ENCODE data around the gene ATP1A2.
"Not testable (repeated sequence)": the region's sequence is repeated elsewhere in the genome, so short reads cannot be mapped to it uniquely, and the experiment has no call there.

Gene ATP1A2

GRCh38 chr1:160101037-160101716, 14.4 kb upstream of the ATP1A2 start:
- DNase-seq (ENCODE audit: low read depth in 2 of 2) = no peak

- no peak for DNase-seq (ENCODE audit: low read depth in 2 of 2)
Measured at GRCh38 chr1:160101717-160102522, 13.6 kb upstream of the ATP1A2 start.

GRCh38 chr1:160103658-160104408, 11.7 kb upstream of the ATP1A2 start:
- no peak for DNase-seq (ENCODE audit: low read depth in 2 of 2)

GRCh38 chr1:160104486-160104885, 11.1 kb upstream of the ATP1A2 start:
- no peak for DNase-seq (ENCODE audit: low read depth in 2 of 2)

DNA sequence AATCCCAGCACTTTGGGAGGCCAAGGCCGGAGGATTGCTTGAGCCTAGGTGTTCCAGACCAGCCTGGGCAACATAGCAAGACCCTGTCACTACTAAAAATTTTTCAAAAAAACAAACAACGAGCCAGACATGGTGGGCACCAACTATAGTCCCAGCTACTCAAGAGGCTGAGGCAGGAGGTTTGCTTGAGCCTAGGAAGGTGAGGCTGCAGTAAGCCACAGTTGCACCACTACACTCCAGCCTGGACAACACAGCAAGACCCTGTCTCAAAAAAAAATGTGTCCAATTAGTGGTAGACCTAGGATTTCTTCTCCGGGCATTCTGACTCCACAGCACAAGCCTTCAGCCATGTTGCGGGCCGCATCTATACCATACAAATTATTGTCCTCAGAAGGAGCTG, 10.4 kb upstream of the ATP1A2 start:
- no peak for DNase-seq (ENCODE audit: low read depth in 2 of 2)

DNA sequence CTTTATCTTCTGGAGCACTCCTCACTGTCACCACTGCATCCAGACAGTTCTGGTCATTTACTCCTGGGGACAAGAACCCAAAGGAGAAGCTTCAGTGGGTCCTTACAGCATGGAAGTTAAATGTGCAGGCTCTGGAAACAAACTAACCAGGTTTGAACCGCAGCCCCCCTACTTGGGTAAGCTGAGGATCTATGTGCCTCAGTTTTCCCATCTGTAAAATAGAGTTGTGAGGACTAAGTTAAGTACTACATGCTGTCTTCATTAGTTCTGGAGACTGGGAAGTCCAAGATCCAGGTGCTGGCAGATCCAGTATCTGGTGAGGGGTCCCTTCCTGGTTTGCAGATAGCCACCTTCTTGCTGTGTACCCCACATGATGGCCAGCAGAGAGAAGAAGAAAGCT, 8.0 kb upstream of the ATP1A2 start:
- DNase-seq (ENCODE audit: low read depth in 2 of 2) = no peak

DNA sequence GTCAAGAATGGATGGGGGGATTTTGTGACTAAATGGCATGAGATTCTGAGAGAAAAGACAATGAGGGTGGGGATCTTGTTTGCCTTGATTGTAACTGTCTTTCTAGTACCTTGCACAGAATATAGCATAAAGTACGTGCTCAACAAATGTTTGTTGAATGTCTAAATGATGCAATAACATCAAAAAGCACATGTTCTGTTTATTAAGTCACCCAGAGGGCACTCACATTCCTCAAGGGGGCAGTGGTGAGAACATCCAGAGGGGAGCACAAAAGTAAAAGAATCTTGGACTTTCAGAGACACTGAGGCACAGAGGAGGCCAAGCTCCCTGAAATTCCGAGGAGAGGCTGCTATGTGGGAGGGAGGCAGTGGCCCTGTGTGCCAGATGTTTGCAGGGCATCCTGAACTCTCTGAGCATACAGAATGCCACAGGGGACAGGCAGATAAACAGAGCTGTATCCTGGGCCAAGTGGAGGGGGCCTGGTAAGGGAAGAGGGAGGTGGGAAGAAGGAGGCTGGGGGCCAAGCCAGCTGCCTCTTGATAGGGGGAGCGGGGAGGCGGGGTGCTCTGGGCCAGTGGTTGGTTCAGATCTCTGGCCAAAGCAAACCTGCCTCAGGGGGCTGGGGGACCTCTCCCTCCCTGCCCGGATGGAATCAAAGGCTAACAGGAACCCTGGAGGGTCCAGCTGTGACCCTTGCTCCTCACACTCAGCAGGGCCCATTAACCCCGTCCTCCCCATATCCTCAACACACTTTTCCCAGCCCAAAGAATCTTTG, 6.5 kb upstream of the ATP1A2 start:
- DNase-seq (ENCODE audit: low read depth in 2 of 2) = no peak

DNA sequence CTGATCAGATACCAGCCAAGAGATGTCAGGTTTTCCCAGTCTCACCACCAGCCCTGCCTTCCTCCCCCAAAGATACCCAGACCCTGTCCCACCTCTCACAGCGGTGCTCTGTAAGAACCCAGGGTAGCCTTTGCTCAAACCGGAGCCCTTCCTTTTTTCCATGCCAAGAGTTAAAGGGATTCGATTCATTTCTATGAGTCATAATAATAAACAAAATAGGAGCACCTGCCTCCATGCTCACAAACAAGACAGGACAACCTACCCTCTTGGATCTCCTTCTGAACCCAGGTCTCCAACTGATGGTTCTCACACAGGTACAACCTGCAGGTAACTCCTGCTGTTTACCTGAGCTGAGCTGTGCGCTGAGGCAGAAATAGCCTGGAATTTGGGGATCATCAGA, 5.9 kb upstream of the ATP1A2 start:
- DNase-seq (ENCODE audit: low read depth in 2 of 2) = no peak

DNA sequence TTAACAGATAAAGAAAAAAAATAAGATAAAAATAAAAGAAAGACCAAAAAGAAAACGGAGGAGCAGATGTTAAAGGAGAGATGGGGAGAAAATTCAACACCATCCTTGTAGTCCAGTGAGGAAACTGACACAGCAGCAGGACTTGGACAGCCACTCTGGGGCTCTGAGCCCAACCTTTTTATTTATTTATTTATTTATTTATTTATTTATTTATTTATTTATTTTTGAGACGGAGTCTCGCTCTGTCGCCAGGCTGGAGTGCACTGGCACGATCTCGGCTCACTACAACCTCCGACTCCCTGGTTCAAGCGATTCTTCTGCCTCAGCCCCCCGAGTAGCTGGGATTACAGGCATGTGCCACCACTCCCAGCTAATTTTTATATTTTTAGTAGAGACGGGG, 4.1 kb upstream of the ATP1A2 start:
- DNase-seq (ENCODE audit: low read depth in 2 of 2) = not testable (repeated sequence)

GRCh38 chr1:160112357-160112756, 3.2 kb upstream of the ATP1A2 start:
- DNase-seq (ENCODE audit: low read depth in 2 of 2) = no peak

DNA sequence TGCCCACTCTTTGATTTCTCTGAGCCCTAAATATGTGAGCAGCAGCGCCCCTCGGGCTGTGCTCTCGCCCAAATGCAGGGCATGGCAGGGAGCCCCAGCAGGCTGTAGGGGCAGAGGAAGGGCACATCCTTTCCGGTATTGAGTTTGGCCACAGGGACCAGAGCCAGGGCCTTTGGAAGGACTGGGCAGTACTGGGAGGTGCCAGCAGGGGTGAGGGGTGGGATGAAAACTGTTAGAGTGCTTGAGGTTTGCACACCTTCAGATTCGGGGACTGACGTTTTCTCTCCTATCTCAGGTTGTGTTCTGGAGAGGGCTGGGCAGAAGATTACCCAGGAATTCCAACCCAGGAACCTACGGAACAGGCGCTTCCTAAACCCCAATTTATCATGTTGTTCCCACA, 2.2 kb upstream of the ATP1A2 start:
- no peak for DNase-seq (ENCODE audit: low read depth in 2 of 2)

GRCh38 chr1:160114085-160114484, 1.5 kb upstream of the ATP1A2 start:
- DNase-seq (ENCODE audit: low read depth in 2 of 2) = no peak

DNA sequence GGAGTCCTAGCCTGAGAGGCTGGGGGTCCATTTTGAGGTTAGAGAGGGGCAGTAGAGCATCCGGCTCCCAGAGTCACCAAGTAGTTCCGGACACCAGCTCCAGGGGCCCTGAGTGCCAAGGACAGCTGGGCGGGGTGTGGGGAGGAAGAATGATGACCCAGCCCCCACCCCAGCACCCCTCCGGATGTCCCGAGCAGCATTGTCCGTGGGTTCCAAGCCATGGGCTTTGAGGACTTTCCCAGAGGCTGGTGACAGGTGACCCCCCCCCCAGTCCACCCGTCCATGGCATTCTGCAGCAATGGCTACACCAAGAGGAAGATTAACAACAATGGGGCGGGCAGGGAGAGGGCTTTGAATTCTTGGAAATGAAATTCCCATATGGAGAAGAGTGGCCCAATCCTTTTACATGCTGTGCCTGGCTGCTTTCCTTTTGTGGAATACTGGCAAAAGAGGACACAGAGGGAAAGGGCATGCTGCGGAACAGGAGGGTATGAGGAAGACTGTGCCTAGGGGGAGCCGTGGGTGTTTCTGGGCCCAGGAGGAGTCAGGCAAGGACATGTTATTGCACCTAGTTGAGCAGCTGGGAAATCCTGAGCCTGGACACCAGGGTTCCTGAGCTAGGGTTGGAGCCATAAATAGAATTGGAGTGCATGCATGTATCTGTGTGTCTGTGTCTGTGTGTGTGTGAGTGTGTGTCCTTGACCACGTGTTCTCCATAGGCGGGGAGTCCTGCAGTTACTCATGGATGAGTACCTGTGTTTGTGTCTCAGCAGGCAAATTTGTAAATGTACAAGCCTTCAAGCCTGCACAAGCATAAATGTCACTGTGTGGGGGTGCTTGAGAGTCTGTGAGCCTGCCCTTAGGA, 956 bp downstream of the ATP1A2 start:
- DNase-seq (ENCODE audit: low read depth in 2 of 2) = no peak

GRCh38 chr1:160117300-160117699, 1.7 kb downstream of the ATP1A2 start:
- no peak for DNase-seq (ENCODE audit: low read depth in 2 of 2)

DNA sequence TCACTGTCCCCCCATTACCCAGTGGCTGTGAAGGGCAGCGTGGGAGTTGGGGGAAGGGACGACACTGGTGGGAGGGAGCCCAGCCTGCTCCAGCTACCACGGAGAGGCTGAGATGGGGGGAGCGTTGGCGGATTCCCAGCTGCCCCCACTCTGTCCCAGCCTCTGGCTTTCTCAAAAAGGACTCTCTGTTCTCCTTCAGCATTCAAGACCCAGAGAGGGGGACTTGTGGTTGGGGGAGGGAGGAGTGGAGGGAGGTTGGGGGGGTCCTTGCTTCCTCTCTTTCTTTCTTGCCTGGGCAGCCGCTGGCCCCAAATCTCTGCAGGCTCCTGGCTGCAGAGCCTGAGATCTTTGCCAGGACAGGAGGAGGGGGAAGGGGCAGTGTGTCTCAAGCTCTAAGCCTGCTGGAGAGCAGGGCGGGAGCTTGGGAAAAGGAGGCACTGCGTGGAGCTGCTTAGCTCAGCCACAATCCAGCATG, 2.2 kb downstream of the ATP1A2 start:
- DNase-seq (ENCODE audit: low read depth in 2 of 2) = no peak

DNA sequence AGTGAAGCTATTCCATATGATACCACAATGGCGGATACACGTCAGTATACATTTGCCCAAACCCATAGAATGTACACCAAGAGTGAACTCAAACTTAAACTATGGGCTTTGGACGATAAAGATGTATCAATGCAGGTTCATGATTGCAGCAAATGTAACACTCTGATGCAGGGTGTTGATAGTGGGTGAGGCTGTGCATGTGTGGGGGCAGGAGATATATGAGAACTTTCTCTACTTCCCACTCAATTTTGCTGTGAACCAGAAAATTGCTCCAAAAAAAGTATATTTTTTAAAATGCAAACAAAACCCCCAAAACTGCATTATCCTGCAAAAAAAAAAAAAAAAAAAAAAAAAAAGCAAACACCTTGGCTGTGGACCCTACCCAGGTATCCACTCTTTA, 3.4 kb downstream of the ATP1A2 start:
- no peak for DNase-seq (ENCODE audit: low read depth in 2 of 2)

GRCh38 chr1:160120797-160121196, 5.2 kb downstream of the ATP1A2 start:
- no peak for DNase-seq (ENCODE audit: low read depth in 2 of 2)

DNA sequence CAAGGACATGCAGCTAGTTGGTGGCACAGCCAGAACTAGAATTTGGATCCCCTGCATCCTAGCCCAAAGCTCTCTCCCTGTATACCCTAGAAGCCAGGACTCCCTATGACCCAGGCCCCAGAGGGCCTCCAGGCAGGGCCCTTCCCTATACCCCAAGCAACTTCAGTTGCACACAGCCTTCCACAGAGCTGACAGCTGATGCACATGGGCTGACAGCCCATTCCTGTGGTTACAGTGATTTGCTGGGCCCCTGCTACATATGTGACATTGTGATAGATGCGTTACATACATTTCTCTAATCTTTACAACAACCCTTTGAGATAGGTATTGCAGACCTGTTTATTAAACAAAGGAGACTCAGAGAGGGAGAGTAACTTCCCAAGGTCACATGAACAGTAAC, 5.8 kb downstream of the ATP1A2 start:
- no peak for DNase-seq (ENCODE audit: low read depth in 2 of 2)

- no peak for DNase-seq (ENCODE audit: low read depth in 2 of 2)
Measured at GRCh38 chr1:160122978-160123495, 7.5 kb downstream of the ATP1A2 start.

DNA sequence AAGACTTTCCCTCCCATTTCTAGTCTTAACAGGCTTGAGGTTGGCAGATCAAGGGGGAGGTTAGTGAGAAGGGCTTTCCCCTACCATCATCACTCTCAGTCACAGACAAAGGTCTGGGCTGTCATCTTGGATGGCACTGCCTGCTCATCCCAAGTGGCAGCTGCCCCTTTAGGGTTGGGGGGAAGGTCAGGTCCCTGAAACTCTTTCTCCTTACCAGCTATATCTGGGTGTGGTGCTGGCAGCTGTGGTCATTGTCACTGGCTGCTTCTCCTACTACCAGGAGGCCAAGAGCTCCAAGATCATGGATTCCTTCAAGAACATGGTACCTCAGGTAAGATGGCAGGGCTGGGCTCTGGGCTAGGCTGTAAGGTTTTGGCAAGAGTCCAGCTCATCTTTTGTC, 8.2 kb downstream of the ATP1A2 start:
- DNase-seq (ENCODE audit: low read depth in 2 of 2) = no peak
